HepG2 (cell line): ENCODE data around the gene AMIGO3. TPM values are rescaled to one million over a fixed set of nuclear protein-coding genes. Genes with fewer than 3 reads are reported as not detected.

Source experiments
- ARNTL ChIP-seq: sonication (generic); formaldehyde crosslinking; IDR thresholded peaks from 2 replicates; pipeline ENCODE4 v1.4.0; 2020; ENCODE audit warnings: mild to moderate bottlenecking, missing genetic modification reagents
- BRCA1 ChIP-seq: sonication (generic); formaldehyde crosslinking; IDR thresholded peaks from 2 replicates; pipeline ENCODE4 v1.4.0; 2020; ENCODE audit warnings: missing genetic modification reagents
- CAMTA2 ChIP-seq: sonication (generic); formaldehyde crosslinking; IDR thresholded peaks from 2 replicates; pipeline ENCODE4 v1.4.0; 2020; ENCODE audit warnings: mild to moderate bottlenecking, missing genetic modification reagents, borderline replicate concordance
- EEA1 ChIP-seq: sonication (generic); formaldehyde crosslinking; IDR thresholded peaks from 2 replicates; pipeline ENCODE4 v1.5.1; 2020; ENCODE audit warnings: mild to moderate bottlenecking, missing genetic modification reagents, borderline replicate concordance
- ELF3 ChIP-seq: IDR thresholded peaks from 2 replicates; pipeline ENCODE4 v1.6.1; 2016; ENCODE audit warnings: missing genetic modification reagents, missing compliant biosample characterization
- HNRNPLL ChIP-seq: fragments of 200-400 bp; formaldehyde crosslinking; IDR thresholded peaks from 2 replicates; pipeline ENCODE4 v1.6.1; 2017; ENCODE audit warnings: mild to moderate bottlenecking, low read depth, low read length; ENCODE audit not compliant: poor library complexity, severe bottlenecking
- HOXD1 ChIP-seq: sonication (generic); formaldehyde crosslinking; IDR thresholded peaks from 2 replicates; pipeline ENCODE4 v1.5.0; 2020; ENCODE audit warnings: missing genetic modification reagents
- NCOR1 ChIP-seq: fragments of 200-600 bp; sonication (generic); IDR thresholded peaks from 2 replicates; pipeline ENCODE4 v1.7.0; 2017; ENCODE audit warnings: antibody characterized with exemption, low read length, borderline replicate concordance
- NONO ChIP-seq, 2 experiments: fragments of 450-650 bp in 1 of 2; sonication (generic) in 1 of 2; formaldehyde crosslinking in 1 of 2; IDR thresholded peaks in 1 of 2; conservative IDR thresholded peaks in 1 of 2; 2 replicates each; pipeline versions ENCODE4 v1.6.1 to v1.8.0; 2017 to 2022; ENCODE audit warnings: mild to moderate bottlenecking in 1 of 2, missing genetic modification reagents in 1 of 2, moderate library complexity in 1 of 2
- NPAS2 ChIP-seq: sonication (generic); formaldehyde crosslinking; IDR thresholded peaks from 2 replicates; pipeline ENCODE4 v1.8.0; 2022; ENCODE audit warnings: mild to moderate bottlenecking, missing genetic modification reagents, borderline replicate concordance
- PAX8 ChIP-seq: sonication (generic); formaldehyde crosslinking; IDR thresholded peaks from 2 replicates; pipeline ENCODE4 v1.8.0; 2022; ENCODE audit warnings: mild to moderate bottlenecking, missing genetic modification reagents, borderline replicate concordance
- SMAD3 ChIP-seq: sonication (generic); formaldehyde crosslinking; IDR thresholded peaks from 2 replicates; pipeline ENCODE4 v1.4.0; 2020; ENCODE audit warnings: missing genetic modification reagents
- SYNCRIP ChIP-seq: fragments of 200-400 bp; formaldehyde crosslinking; IDR thresholded peaks from 2 replicates; pipeline ENCODE4 v1.6.1; 2018; ENCODE audit warnings: mild to moderate bottlenecking, low read depth, low read length; ENCODE audit not compliant: insufficient read depth
- THYN1 ChIP-seq: sonication (generic); formaldehyde crosslinking; IDR thresholded peaks from 2 replicates; pipeline ENCODE4 v1.8.1; 2023; ENCODE audit warnings: low read depth, mild to moderate bottlenecking, moderate library complexity, missing genetic modification reagents, borderline replicate concordance
- ZNF331 ChIP-seq: sonication (generic); formaldehyde crosslinking; IDR thresholded peaks from 2 replicates; pipeline ENCODE4 v1.4.0; 2020; ENCODE audit warnings: missing genetic modification reagents
- ZNF382 ChIP-seq: sonication (generic); formaldehyde crosslinking; IDR thresholded peaks from 2 replicates; pipeline ENCODE4 v1.5.0; 2020; ENCODE audit warnings: missing genetic modification reagents, mild to moderate bottlenecking, borderline replicate concordance
- ZNF550 ChIP-seq: sonication (generic); formaldehyde crosslinking; IDR thresholded peaks from 2 replicates; pipeline ENCODE4 v1.4.0; 2020; ENCODE audit warnings: mild to moderate bottlenecking, missing genetic modification reagents, borderline replicate concordance
- ZNF776 ChIP-seq: sonication (generic); formaldehyde crosslinking; IDR thresholded peaks from 2 replicates; pipeline ENCODE4 v1.4.0; 2020; ENCODE audit warnings: mild to moderate bottlenecking, missing genetic modification reagents
- polyA plus RNA-seq, 8 experiments: library from polyadenylated mRNA; depleted of rRNA in 3 of 8; stranded (reverse) in 7 of 8; unstranded in 1 of 8; fragments of >200 nt; fragmentation: Illumina TruSeq in 4 of 8; extraction: Trizol in 4 of 8; gene quantifications; 2 replicates each; pipeline versions ENCODE4 v1.2.1 to v1.2.3, GENCODE V29; 2011 to 2016; ENCODE audit warnings: low read depth in 4 of 8, missing spikeins in 1 of 8, mixed read lengths in 1 of 8; ENCODE audit not compliant: insufficient read depth in 1 of 8
- total RNA-seq, 5 experiments: library from RNA; depleted of rRNA; stranded (reverse); fragments of >200 nt; fragmentation: Illumina TruSeq; extraction: Trizol; gene quantifications; 2 replicates each; pipeline ENCODE4 v1.2.3, GENCODE V29; 2016; ENCODE audit warnings: low read depth in 1 of 5
- TF ChIP-seq, protein P1 (sequence below): IDR thresholded peaks from 2 replicates; pipeline ENCODE4 v1.6.1; 2018; ENCODE audit warnings: missing genetic modification reagents
- TF ChIP-seq, protein P2 (sequence below): sonication (generic); formaldehyde crosslinking; IDR thresholded peaks from 2 replicates; pipeline ENCODE4 v1.5.0; 2020; ENCODE audit warnings: mild to moderate bottlenecking, missing genetic modification reagents
- TF ChIP-seq, protein P3 (sequence below): sonication (generic); formaldehyde crosslinking; IDR thresholded peaks from 2 replicates; pipeline ENCODE4 v1.8.1; 2023; ENCODE audit warnings: mild to moderate bottlenecking, inconsistent platforms, moderate library complexity, missing genetic modification reagents, borderline replicate concordance

AMIGO3 gene
- total and polyA plus RNA-seq, 2 of the 13 experiments (the other 11 are each of a cell fraction or from before 2014, with no cell fraction given) = 0.35 TPM; not detected in 1

DNA sequence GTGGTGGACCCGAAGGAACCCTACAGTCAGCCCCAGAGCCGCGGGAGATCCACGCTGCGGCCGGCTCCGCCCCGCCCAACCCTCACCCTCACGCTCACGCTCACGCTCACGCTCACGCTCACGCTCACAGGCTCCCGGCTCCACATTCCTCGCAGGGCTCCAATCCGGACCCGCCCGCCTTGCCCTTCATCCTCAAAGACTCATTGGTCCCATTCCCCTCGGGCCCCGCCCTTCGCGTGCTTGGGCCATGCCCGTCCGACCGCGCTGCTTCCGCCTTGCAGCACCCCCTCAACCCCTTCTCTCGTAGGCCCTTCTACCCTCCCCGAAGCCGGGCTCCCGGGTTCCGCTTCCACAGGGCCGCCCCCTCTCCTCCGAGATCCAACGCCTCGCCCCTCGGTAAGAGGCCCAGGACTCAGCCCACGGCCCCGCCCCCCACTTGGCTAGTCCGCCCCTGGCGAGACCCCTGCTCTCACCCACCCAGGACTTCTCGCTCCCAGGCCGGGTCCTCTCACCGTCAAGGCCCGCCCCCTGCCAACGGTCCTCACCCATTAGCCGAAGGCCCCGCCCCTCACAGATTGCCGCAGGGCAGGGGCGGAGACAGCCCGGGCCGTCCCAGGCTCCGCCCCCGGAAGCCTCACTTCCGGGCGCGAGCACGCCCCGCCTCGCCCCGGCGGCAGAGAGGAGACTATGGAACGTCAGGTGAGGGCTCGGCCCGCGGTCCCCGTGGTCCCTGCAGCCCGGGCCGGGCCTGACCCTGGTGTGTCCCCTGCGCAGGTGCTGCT is 45.6 kb downstream of the AMIGO3 start, which contains the start of gene APEH (continued):
- no peak for TF ChIP-seq NONO (IDR thresholded peaks at IDR 0.05)
- peak; percentile 74; the same call in 1 of the 2 replicates for TF ChIP-seq NONO (CRISPR knock-in tag; conservative IDR thresholded peaks at IDR 0.05)
- TF ChIP-seq PAX8 (CRISPR knock-in tag) = no peak
- 0 out of 2 replicates have a peak, but pooled peaks have one; percentile 7 for TF ChIP-seq ZNF776
- TF ChIP-seq, protein P1, sequence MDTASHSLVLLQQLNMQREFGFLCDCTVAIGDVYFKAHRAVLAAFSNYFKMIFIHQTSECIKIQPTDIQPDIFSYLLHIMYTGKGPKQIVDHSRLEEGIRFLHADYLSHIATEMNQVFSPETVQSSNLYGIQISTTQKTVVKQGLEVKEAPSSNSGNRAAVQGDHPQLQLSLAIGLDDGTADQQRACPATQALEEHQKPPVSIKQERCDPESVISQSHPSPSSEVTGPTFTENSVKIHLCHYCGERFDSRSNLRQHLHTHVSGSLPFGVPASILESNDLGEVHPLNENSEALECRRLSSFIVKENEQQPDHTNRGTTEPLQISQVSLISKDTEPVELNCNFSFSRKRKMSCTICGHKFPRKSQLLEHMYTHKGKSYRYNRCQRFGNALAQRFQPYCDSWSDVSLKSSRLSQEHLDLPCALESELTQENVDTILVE (CRISPR knock-in tag) = no peak
- 0 out of 2 replicates have a peak, but pooled peaks have one; percentile 19 for TF ChIP-seq ARNTL (CRISPR knock-in tag)
- TF ChIP-seq, protein P2, sequence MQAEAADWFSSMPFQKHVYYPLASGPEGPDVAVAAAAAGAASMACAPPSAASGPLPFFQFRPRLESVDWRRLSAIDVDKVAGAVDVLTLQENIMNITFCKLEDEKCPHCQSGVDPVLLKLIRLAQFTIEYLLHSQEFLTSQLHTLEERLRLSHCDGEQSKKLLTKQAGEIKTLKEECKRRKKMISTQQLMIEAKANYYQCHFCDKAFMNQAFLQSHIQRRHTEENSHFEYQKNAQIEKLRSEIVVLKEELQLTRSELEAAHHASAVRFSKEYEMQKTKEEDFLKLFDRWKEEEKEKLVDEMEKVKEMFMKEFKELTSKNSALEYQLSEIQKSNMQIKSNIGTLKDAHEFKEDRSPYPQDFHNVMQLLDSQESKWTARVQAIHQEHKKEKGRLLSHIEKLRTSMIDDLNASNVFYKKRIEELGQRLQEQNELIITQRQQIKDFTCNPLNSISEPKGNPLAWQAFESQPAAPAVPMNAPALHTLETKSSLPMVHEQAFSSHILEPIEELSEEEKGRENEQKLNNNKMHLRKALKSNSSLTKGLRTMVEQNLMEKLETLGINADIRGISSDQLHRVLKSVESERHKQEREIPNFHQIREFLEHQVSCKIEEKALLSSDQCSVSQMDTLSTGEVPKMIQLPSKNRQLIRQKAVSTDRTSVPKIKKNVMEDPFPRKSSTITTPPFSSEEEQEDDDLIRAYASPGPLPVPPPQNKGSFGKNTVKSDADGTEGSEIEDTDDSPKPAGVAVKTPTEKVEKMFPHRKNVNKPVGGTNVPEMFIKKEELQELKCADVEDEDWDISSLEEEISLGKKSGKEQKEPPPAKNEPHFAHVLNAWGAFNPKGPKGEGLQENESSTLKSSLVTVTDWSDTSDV = no peak; the same call in 1 of the 2 replicates
- no peak for TF ChIP-seq SMAD3 (CRISPR knock-in tag)
- TF ChIP-seq NCOR1 = peak; percentile 53; the same call in 1 of the 2 replicates
- TF ChIP-seq THYN1 (CRISPR knock-in tag) = 0 out of 2 replicates have a peak, but pooled peaks have one; percentile 72
- peak; percentile 63 for TF ChIP-seq HNRNPLL
- no peak for TF ChIP-seq ZNF331
- no peak for TF ChIP-seq BRCA1
- no peak for TF ChIP-seq ZNF550 (CRISPR knock-in tag)
- TF ChIP-seq NPAS2 (CRISPR knock-in tag) = no peak
- peak; percentile 81 for TF ChIP-seq ELF3 (CRISPR knock-in tag)
- 0 out of 2 replicates have a peak, but pooled peaks have one; percentile 14 for TF ChIP-seq CAMTA2 (CRISPR knock-in tag)
- no peak for TF ChIP-seq SYNCRIP
- TF ChIP-seq, protein P3, sequence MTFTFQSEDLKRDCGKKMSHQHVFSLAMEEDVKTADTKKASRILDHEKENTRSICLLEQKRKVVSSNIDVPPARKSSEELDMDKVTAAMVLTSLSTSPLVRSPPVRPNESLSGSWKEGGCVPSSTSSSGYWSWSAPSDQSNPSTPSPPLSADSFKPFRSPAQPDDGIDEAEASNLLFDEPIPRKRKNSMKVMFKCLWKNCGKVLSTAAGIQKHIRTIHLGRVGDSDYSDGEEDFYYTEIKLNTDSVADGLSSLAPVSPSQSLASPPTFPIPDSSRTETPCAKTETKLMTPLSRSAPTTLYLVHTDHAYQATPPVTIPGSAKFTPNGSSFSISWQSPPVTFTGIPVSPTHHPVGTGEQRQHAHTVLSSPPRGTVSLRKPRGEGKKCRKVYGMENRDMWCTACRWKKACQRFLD (CRISPR knock-in tag) = peak; percentile 15; the same call in 1 of the 2 replicates
- TF ChIP-seq ZNF382 (CRISPR knock-in tag) = no peak
- no peak for TF ChIP-seq EEA1 (CRISPR knock-in tag)
- no peak; the same call in 1 of the 2 replicates for TF ChIP-seq HOXD1 (CRISPR knock-in tag)
